ENCODE measurements around the gene STK24.

The STK24 gene

DNA sequence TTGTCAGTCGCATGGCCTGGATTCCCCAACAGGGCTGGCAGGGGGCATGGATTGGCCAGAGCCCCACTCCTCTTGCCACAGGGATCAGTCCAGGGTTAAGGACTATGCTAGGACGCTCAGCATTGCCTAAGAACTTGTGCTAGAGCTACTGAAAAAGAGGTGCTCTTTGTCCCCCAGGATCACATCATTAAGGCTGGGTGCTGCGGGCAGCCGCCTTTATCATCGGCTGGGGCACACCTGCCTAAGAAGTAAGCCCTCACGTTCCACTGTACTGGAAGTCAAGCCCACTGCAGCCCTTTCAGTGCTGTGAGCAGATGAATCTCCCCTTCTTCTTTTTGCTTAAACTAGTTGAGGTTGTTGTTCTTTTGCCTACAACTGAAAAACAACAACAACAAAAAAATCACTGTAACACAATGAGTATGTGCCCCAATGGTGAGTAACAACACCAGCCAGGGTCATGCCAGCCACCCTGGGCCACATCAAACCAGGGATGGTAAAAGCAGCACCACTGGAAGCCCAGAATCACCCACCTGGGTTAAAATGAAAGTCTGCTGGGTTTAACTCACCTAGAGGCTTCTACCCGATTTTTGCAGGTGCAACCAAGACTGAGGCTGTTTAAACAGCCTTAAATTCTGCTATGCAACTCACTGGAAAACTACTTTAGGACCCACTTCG, 20.6 kb downstream of the STK24 start:
- H3K27me3 ChIP-seq (ENCODE audit: low read depth, low read length): no peaks in the 10 kb centered on the region
- no peak overlapping the region for H3K9ac ChIP-seq (ENCODE audit: low read length)
- H3K79me2 ChIP-seq (ENCODE audit: low read length): peaks cover 93% of the 10 kb centered on the region
- H2AFZ ChIP-seq (ENCODE audit: low read depth, low read length): no peak overlapping the region
- peaks cover 8% of the 10 kb centered on the region for H3K36me3 ChIP-seq (replicated peaks; ENCODE audit: low read depth, low read length)
- H3K4me1 ChIP-seq (ENCODE audit: low read length): peaks cover 9% of the 10 kb centered on the region; the same call in 1 of the 2 replicates
- peaks cover 92% of the 10 kb centered on the region for H4K20me1 ChIP-seq (ENCODE audit: insufficient read depth, low read length)
- TF ChIP-seq EZH2phosphoT487 (IDR thresholded peaks at IDR 0.05; ENCODE audit: low read depth): no peak
- TF ChIP-seq, protein P1, sequence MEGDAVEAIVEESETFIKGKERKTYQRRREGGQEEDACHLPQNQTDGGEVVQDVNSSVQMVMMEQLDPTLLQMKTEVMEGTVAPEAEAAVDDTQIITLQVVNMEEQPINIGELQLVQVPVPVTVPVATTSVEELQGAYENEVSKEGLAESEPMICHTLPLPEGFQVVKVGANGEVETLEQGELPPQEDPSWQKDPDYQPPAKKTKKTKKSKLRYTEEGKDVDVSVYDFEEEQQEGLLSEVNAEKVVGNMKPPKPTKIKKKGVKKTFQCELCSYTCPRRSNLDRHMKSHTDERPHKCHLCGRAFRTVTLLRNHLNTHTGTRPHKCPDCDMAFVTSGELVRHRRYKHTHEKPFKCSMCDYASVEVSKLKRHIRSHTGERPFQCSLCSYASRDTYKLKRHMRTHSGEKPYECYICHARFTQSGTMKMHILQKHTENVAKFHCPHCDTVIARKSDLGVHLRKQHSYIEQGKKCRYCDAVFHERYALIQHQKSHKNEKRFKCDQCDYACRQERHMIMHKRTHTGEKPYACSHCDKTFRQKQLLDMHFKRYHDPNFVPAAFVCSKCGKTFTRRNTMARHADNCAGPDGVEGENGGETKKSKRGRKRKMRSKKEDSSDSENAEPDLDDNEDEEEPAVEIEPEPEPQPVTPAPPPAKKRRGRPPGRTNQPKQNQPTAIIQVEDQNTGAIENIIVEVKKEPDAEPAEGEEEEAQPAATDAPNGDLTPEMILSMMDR (IDR thresholded peaks at IDR 0.05; ENCODE audit: low read depth, low read length): no peak
- H3K9me3 ChIP-seq (ENCODE audit: insufficient read depth, low read length): no peaks in the 10 kb centered on the region
- no peak overlapping the region for H3K4me3 ChIP-seq (ENCODE audit: low read length)
- no peak overlapping the region for H3K4me2 ChIP-seq (ENCODE audit: low read length)
- H3K27ac ChIP-seq (ENCODE audit: low read length): no peak overlapping the region

DNA sequence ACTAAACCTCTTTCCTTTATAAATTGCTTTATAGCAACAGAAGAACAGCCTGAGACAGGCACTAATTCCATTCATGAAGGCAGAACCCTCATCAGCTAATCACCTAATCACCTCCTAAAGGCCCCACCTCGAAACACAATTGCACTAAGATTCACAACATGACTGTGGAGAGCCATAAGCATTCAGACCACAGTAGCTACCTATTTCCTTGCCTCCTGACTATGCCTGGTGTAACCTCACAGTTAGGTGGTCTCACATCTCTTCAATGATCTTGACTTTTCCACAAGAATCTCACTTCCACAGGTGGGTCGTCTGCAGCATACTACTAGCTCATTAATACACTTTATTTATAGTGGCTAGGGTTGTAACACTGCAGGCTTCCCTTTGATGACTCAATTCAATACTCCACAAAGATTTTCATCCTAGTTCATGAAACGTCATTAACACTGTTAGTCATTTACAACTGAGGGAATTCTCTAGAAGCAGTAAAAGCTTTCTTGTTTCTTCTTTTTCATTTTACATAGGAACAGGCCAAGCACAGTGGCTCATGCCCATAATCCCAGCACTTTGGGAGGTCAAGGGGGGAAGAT, 27.1 kb downstream of the STK24 start:
- peaks cover 88% of the 10 kb centered on the region for H4K20me1 ChIP-seq (ENCODE audit: insufficient read depth, low read length)
- TF ChIP-seq, protein P1 (IDR thresholded peaks at IDR 0.05; ENCODE audit: low read depth, low read length): no peak
- no peak for TF ChIP-seq EZH2phosphoT487 (IDR thresholded peaks at IDR 0.05; ENCODE audit: low read depth)

DNA sequence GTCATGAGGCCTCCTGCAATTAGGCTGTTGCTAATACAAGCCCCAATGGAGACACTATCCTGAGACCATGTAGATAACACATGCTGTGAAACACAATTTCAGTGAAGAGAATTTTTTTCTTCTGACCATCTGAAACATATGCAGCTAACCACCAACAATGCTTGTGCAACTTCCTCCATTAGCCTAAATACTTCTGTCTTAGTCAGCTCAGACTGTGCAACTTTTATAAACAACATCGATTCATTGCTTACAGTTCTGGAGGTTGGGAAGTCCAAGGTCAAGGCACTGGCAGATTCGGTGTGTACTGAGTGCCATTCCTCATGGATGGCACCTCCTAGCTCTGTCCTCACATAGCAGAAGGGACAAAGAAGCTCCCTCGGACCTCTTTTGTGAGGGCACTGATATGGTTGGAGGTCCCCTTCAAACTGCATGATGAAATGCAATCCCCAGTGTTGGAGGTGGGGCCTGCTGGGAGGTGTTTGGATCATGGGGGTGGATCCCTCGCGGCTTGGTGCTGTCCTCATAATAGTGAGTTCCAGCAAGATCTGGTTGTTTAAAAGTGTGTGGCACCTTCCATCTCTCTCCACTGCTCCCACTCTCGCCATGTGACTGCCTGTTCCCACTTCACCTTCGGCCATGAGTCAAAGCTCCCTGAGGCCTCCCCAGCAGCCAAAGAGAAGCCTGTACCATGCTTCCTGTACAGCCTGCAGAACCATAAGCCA, 27.7 kb downstream of the STK24 start:
- peaks cover 19% of the 10 kb centered on the region for H3K36me3 ChIP-seq (replicated peaks; ENCODE audit: low read depth, low read length)
- no peak overlapping the region for H3K9ac ChIP-seq (ENCODE audit: low read length)
- TF ChIP-seq EZH2phosphoT487 (IDR thresholded peaks at IDR 0.05; ENCODE audit: low read depth): no peak
- TF ChIP-seq, protein P1 (IDR thresholded peaks at IDR 0.05; ENCODE audit: low read depth, low read length): no peak
- H3K79me2 ChIP-seq (ENCODE audit: low read length): peaks cover 89% of the 10 kb centered on the region
- H3K27ac ChIP-seq (ENCODE audit: low read length): no peak overlapping the region
- no peak overlapping the region for H3K4me3 ChIP-seq (ENCODE audit: low read length)
- H4K20me1 ChIP-seq (ENCODE audit: insufficient read depth, low read length): peaks cover 89% of the 10 kb centered on the region
- no peak overlapping the region for H2AFZ ChIP-seq (ENCODE audit: low read depth, low read length)
- peaks cover 27% of the 10 kb centered on the region for H3K4me1 ChIP-seq (ENCODE audit: low read length)
- H3K9me3 ChIP-seq (ENCODE audit: insufficient read depth, low read length): no peaks in the 10 kb centered on the region
- no peaks in the 10 kb centered on the region for H3K27me3 ChIP-seq (ENCODE audit: low read depth, low read length)
- H3K4me2 ChIP-seq (ENCODE audit: low read length): no peak overlapping the region

More for the DNA sequence above, 27.1 kb downstream of the STK24 start:
- H3K9ac ChIP-seq (ENCODE audit: low read length): no peak overlapping the region
- H3K4me1 ChIP-seq (ENCODE audit: low read length): peaks cover 29% of the 10 kb centered on the region
- no peaks in the 10 kb centered on the region for H3K27me3 ChIP-seq (ENCODE audit: low read depth, low read length)
- no peak overlapping the region for H2AFZ ChIP-seq (ENCODE audit: low read depth, low read length)
- H3K4me2 ChIP-seq (ENCODE audit: low read length): peak overlapping the region; percentile 16; the same call in 1 of the 2 replicates
- no peak overlapping the region for H3K4me3 ChIP-seq (ENCODE audit: low read length)
- H3K36me3 ChIP-seq (replicated peaks; ENCODE audit: low read depth, low read length): peaks cover 19% of the 10 kb centered on the region
- H3K79me2 ChIP-seq (ENCODE audit: low read length): peaks cover 89% of the 10 kb centered on the region
- H3K9me3 ChIP-seq (ENCODE audit: insufficient read depth, low read length): no peaks in the 10 kb centered on the region
- H3K27ac ChIP-seq (ENCODE audit: low read length): no peak overlapping the region

DNA sequence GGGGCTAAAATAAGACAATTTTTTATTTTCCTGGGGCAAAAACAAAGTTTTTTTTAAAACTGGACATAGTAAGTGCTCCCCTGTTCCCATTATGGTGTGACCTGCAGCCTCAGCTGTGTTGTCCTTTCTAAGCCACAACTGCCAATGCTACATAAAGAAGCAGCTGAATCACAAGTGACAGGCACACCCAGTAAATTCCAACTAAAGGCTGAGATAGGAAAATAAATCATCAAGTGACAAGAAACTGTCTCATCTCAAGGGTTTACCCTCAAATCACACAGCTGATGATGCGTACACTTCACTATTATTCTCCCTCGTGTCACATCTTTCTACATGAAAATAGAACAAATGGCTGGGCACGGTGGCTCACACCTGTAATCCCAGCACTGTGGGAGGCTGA, 28.7 kb downstream of the STK24 start:
- Histone ChIP-seq H3K79me2 (ENCODE audit: low read length) (peaks cover 89% of the 10 kb centered on the region), H3K27me3 (ENCODE audit: low read depth, low read length) (no peaks in the 10 kb centered on the region), H3K9ac (ENCODE audit: low read length) (no peak overlapping the region), H3K9me3 (ENCODE audit: insufficient read depth, low read length) (no peaks in the 10 kb centered on the region), H4K20me1 (ENCODE audit: insufficient read depth, low read length) (peaks cover 89% of the 10 kb centered on the region), H3K4me2 (ENCODE audit: low read length) (no peak overlapping the region), H3K4me3 (ENCODE audit: low read length) (no peak overlapping the region), H3K4me1 (ENCODE audit: low read length) (peaks cover 34% of the 10 kb centered on the region), H2AFZ (ENCODE audit: low read depth, low read length) (no peak overlapping the region), H3K27ac (ENCODE audit: low read length) (no peak overlapping the region), H3K36me3 (replicated peaks; ENCODE audit: low read depth, low read length) (peaks cover 19% of the 10 kb centered on the region)
- no peak for TF ChIP-seq EZH2phosphoT487 (IDR thresholded peaks at IDR 0.05; ENCODE audit: low read depth)
- TF ChIP-seq, protein P1 (IDR thresholded peaks at IDR 0.05; ENCODE audit: low read depth, low read length): no peak

Measured in OCI-LY3 (cell line).